ENCODE data around the gene PEPD.

Gene PEPD

GRCh38 chr19:33416307-33417215, 105.0 kb downstream of the PEPD start:
- DNase-seq, result peak; percentile 11

- no peak for DNase-seq
Observed at GRCh38 chr19:33414667-33415605, 106.7 kb downstream of the PEPD start.

GRCh38 chr19:33413868-33414666, 107.5 kb downstream of the PEPD start:
- no peak for DNase-seq

- DNase-seq, result no peak
Observed at GRCh38 chr19:33413426-33413725, 108.2 kb downstream of the PEPD start.

GRCh38 chr19:33412601-33413425, 108.8 kb downstream of the PEPD start:
- no peak for DNase-seq

- no peak for DNase-seq
Observed at GRCh38 chr19:33411621-33412180, 109.9 kb downstream of the PEPD start.

GRCh38 chr19:33410915-33411401, 110.6 kb downstream of the PEPD start:
- DNase-seq, result no peak

GRCh38 chr19:33409906-33410685, 111.5 kb downstream of the PEPD start:
- DNase-seq, result no peak

GRCh38 chr19:33408538-33409434, 112.8 kb downstream of the PEPD start:
- DNase-seq, result no peak

- no peak for DNase-seq
Observed at GRCh38 chr19:33408116-33408515, 113.5 kb downstream of the PEPD start.

- DNase-seq, result no peak
Observed at GRCh38 chr19:33407716-33408115, 113.9 kb downstream of the PEPD start.

GRCh38 chr19:33407140-33407551, 114.4 kb downstream of the PEPD start:
- DNase-seq, result no peak

- DNase-seq, result no peak
Observed at GRCh38 chr19:33406521-33407139, 115.0 kb downstream of the PEPD start.

- no peak for DNase-seq
Observed at GRCh38 chr19:33405553-33406461, 115.8 kb downstream of the PEPD start.

- DNase-seq, result no peak
Observed at GRCh38 chr19:33405254-33405552, 116.4 kb downstream of the PEPD start.

GRCh38 chr19:33404506-33405253, 116.9 kb downstream of the PEPD start:
- DNase-seq, result no peak

- no peak for DNase-seq
Observed at GRCh38 chr19:33403973-33404304, 117.7 kb downstream of the PEPD start.
